ENCODE data around the gene THSD7A. TPM values are rescaled to one million over a fixed set of nuclear protein-coding genes. Genes with fewer than 3 reads are reported as not detected.

The THSD7A gene
- total RNA-seq, 1 experiment from 2014 or later = 0.68 TPM

- Mint-ChIP-seq H3K9me3 (no peaks in the 10 kb centered on the region; the same call in 1 of the 2 replicates), H3K4me3 (no peak overlapping the region), H3K27ac (no peak overlapping the region), H3K27me3 (ENCODE audit: low read depth) (no peaks in the 10 kb centered on the region), H3K36me3 (no peaks in the 10 kb centered on the region), H3K4me1 (peaks cover 12% of the 10 kb centered on the region)
- TF ChIP-seq ATF6 (CRISPR knock-in tag; IDR thresholded peaks at IDR 0.05) = no peak
- TF ChIP-seq ZNF416 (CRISPR knock-in tag; IDR thresholded peaks at IDR 0.05) = no peak
- TF ChIP-seq CTCF (IDR thresholded peaks at IDR 0.05) = peak; percentile 55; the same call in 1 of the 2 replicates
- no peak for TF ChIP-seq NR2C2 (CRISPR knock-in tag; IDR thresholded peaks at IDR 0.05)
- TF ChIP-seq ZNF396 (CRISPR knock-in tag; IDR thresholded peaks at IDR 0.05; ENCODE audit: borderline replicate concordance) = no peak
- DNase-seq (ENCODE audit: low spot score) (no peak), ATAC-seq (peak; percentile 57; the same call in 1 of the 2 replicates)
- CTCF ChIA-PET = interaction anchor here (0.9 to 1.0 kb wide), 3 partner anchors 18 to 419 kb away, joined by 3 read pairs; no protein-coding TSS in a partner anchor
- POLR2A ChIA-PET = no interaction called here
Measured at GRCh38 chr7:11427686-11428273, 404.2 kb downstream of the THSD7A start.

GRCh38 chr7:11424006-11424405, 408.0 kb downstream of the THSD7A start:
- TF ChIP-seq ZNF263 (CRISPR knock-in tag; IDR thresholded peaks at IDR 0.05; ENCODE audit: low read depth) (no peak), ZNF232 (CRISPR knock-in tag; IDR thresholded peaks at IDR 0.05) (no peak), SP1 (CRISPR knock-in tag; conservative IDR thresholded peaks at IDR 0.05) (no peak), JUN (CRISPR knock-in tag; IDR thresholded peaks at IDR 0.05) (no peak), FOXK1 (CRISPR knock-in tag; IDR thresholded peaks at IDR 0.05) (no peak), USF2 (CRISPR knock-in tag; IDR thresholded peaks at IDR 0.05) (no peak), MXD4 (CRISPR knock-in tag; IDR thresholded peaks at IDR 0.05; ENCODE audit: borderline replicate concordance) (no peak), HMGXB4 (CRISPR knock-in tag; IDR thresholded peaks at IDR 0.05) (no peak), IRF2 (CRISPR knock-in tag; IDR thresholded peaks at IDR 0.05; ENCODE audit: borderline replicate concordance, low read depth) (no peak), AR (CRISPR knock-in tag; IDR thresholded peaks at IDR 0.05) (no peak), MLX (CRISPR knock-in tag; IDR thresholded peaks at IDR 0.05) (no peak)
- ATAC-seq (no peak), DNase-seq (ENCODE audit: low spot score) (no peak)
- ChIA-PET CTCF (no interaction called here), POLR2A (no interaction called here)
- H3K27ac Mint-ChIP-seq = no peak overlapping the region
- peaks cover 10% of the 10 kb centered on the region for H3K4me1 Mint-ChIP-seq
- peaks cover 30% of the 10 kb centered on the region for H3K9me3 Mint-ChIP-seq
- no peak overlapping the region for H3K4me3 Mint-ChIP-seq
- no peaks in the 10 kb centered on the region for H3K27me3 Mint-ChIP-seq (ENCODE audit: low read depth)
- H3K36me3 Mint-ChIP-seq = peaks cover 29% of the 10 kb centered on the region
